SK-N-SH (cell line): ENCODE results near the gene KLHL21. TPM values are rescaled to one million over a fixed set of nuclear protein-coding genes. Genes with fewer than 3 reads are reported as not detected.
A peak's percentile ranks its signal among the peaks of the same experiment; 100 is the strongest.

Experiments used
- CTCF ChIA-PET: fragments of 300-600, 350-600 bp; formaldehyde crosslinking; extraction: SDS; loops from one replicate; lab custom pipeline; 2021; lab: Yijun Ruan, JAX
- POLR2A ChIA-PET: fragments of 350-600 bp; sonication (Branson Sonifier 250); formaldehyde crosslinking; extraction: SDS; loops from one replicate; lab custom pipeline; 2020; ENCODE audit warnings: antibody characterized with exemption, inconsistent platforms; lab: Yijun Ruan, JAX
- DNase-seq: peaks from one replicate; pipeline ENCODE4 v3.0.0; 2012
- H2AFZ ChIP-seq: fragments of 200-600 bp; sonication (generic); 2 replicates; pipeline ENCODE4 v1.8.1; 2016; ENCODE audit warnings: antibody characterized with exemption, mild to moderate bottlenecking, low read depth
- H3F3A ChIP-seq: fragments of 200-600 bp; sonication (generic); replicated peaks from 2 replicates; pipeline ENCODE3; 2016; ENCODE audit warnings: antibody characterized with exemption, mild to moderate bottlenecking; ENCODE audit not compliant: insufficient read depth
- H3K27ac ChIP-seq, 2 experiments: fragments of 200-500 bp in 1 of 2; fragments of 200-600 bp in 1 of 2; sonication (Bioruptor generic) in 1 of 2; sonication (generic), shearing (Covaris generic) in 1 of 2; 2 replicates each; pipeline versions ENCODE4 v1.5.1 to v1.6.1; 2014 to 2016; ENCODE audit warnings: low read depth in 2 of 2, inconsistent platforms in 1 of 2, low read length in 1 of 2, mild to moderate bottlenecking in 1 of 2, mixed read lengths in 1 of 2
- H3K27me3 ChIP-seq: fragments of 200-600 bp; sonication (generic), shearing (Covaris generic); 2 replicates; pipeline ENCODE4 v1.6.1; 2016; ENCODE audit warnings: mixed run types; ENCODE audit not compliant: insufficient read depth
- H3K36me3 ChIP-seq, 2 experiments: fragments of 200-500 bp in 1 of 2; fragments of 200-600 bp in 1 of 2; sonication (Bioruptor generic) in 1 of 2; sonication (generic) in 1 of 2; replicated peaks in 1 of 2; 2 replicates each; pipeline versions ENCODE3 to v1.5.1; 2014 to 2016; ENCODE audit warnings: low read length in 1 of 2, mild to moderate bottlenecking in 1 of 2; ENCODE audit not compliant: insufficient read depth in 2 of 2, control insufficient read depth in 1 of 2
- H3K4me1 ChIP-seq, 2 experiments: fragments of 200-500 bp in 1 of 2; fragments of 200-600 bp in 1 of 2; sonication (Bioruptor generic) in 1 of 2; sonication (generic), shearing (Covaris generic) in 1 of 2; 2 replicates each; pipeline versions ENCODE4 v1.5.1 to v1.6.1; 2014 to 2016; ENCODE audit warnings: low read depth in 1 of 2, low read length in 1 of 2, mixed run types in 1 of 2; ENCODE audit not compliant: insufficient read depth in 2 of 2, control insufficient read depth in 1 of 2
- H3K4me2 ChIP-seq: fragments of 200-600 bp; sonication (generic), shearing (Covaris generic); 2 replicates; pipeline ENCODE4 v1.6.1; 2017; ENCODE audit warnings: mixed run types
- H3K4me3 ChIP-seq, 2 experiments: fragments of 200-500 bp in 1 of 2; fragments of 200-600 bp in 1 of 2; sonication (Bioruptor generic) in 1 of 2; sonication (generic), shearing (Covaris generic) in 1 of 2; 2 replicates each; pipeline versions ENCODE4 v1.5.1 to v1.8.1; 2014 to 2016; ENCODE audit warnings: low read depth in 2 of 2, inconsistent platforms in 1 of 2, low read length in 1 of 2, mild to moderate bottlenecking in 1 of 2, mixed read lengths in 1 of 2, moderate library complexity in 1 of 2
- H3K79me2 ChIP-seq: fragments of 200-600 bp; sonication (generic); 2 replicates; pipeline ENCODE4 v1.8.1; 2017; ENCODE audit warnings: mild to moderate bottlenecking; ENCODE audit not compliant: insufficient read depth
- H3K9ac ChIP-seq: fragments of 200-600 bp; sonication (generic); 2 replicates; pipeline ENCODE4 v1.6.1; 2017; ENCODE audit warnings: mixed run types
- H3K9me2 ChIP-seq: fragments of 200-600 bp; sonication (generic); 2 replicates; pipeline ENCODE4 v1.6.1; 2017; ENCODE audit warnings: mixed run types
- H3K9me3 ChIP-seq: fragments of 200-600 bp; sonication (generic); 2 replicates; pipeline ENCODE4 v1.6.1; 2017; ENCODE audit warnings: mixed run types, mild to moderate bottlenecking, moderate library complexity
- H4K20me1 ChIP-seq: fragments of 200-600 bp; sonication (generic); 2 replicates; pipeline ENCODE4 v1.6.1; 2017; ENCODE audit warnings: mild to moderate bottlenecking, mixed run types; ENCODE audit not compliant: insufficient read depth
- CTCF ChIP-seq: fragments of 200-600 bp; sonication (generic); IDR thresholded peaks from 2 replicates; pipeline ENCODE4 v1.6.1; 2017; ENCODE audit warnings: antibody characterized with exemption, mild to moderate bottlenecking, moderate library complexity
- ELF1 ChIP-seq: IDR thresholded peaks from 2 replicates; pipeline ENCODE4 v1.4.0; 2012
- EP300 ChIP-seq, 2 experiments: IDR thresholded peaks; 2 replicates each; pipeline versions ENCODE4 v1.4.0 to v1.6.1; 2012; ENCODE audit warnings: borderline replicate concordance in 1 of 2, low read depth in 1 of 2, low read length in 1 of 2
- EZH2phosphoT487 ChIP-seq: fragments of 200-600 bp; sonication (generic); IDR thresholded peaks from 2 replicates; pipeline ENCODE4 v1.6.1; 2017; ENCODE audit warnings: low read depth, mixed run types, mild to moderate bottlenecking, antibody characterized with exemption, moderate library complexity, borderline replicate concordance
- FOXJ3 ChIP-seq: sonication (generic); formaldehyde crosslinking; IDR thresholded peaks from 2 replicates; pipeline ENCODE4 v1.5.1; 2020; ENCODE audit warnings: mild to moderate bottlenecking, missing genetic modification reagents
- IRF3 ChIP-seq: fragments of 150-350 bp; IDR thresholded peaks from 2 replicates; pipeline ENCODE4 v1.6.1; 2016; ENCODE audit warnings: mild to moderate bottlenecking, low read depth, low read length
- MAX ChIP-seq: IDR thresholded peaks from 2 replicates; pipeline ENCODE4 v1.4.0; 2012; ENCODE audit warnings: low read depth
- RFX5 ChIP-seq: IDR thresholded peaks from 2 replicates; pipeline ENCODE4 v1.6.1; 2012; ENCODE audit warnings: mild to moderate bottlenecking, improper control_type of control experiment, low read length
- TAF1 ChIP-seq: IDR thresholded peaks from 2 replicates; pipeline ENCODE4 v1.6.1; 2012; ENCODE audit warnings: low read depth, mild to moderate bottlenecking, low read length, moderate library complexity, borderline replicate concordance
- TEAD4 ChIP-seq: IDR thresholded peaks from 2 replicates; pipeline ENCODE4 v1.4.0; 2012; ENCODE audit warnings: mild to moderate bottlenecking, borderline replicate concordance; ENCODE audit not compliant: insufficient read depth
- WGBS: methylation state at CpG from one replicate; pipeline ENCODE4 v1.1.6; 2017; ENCODE audit warnings: low lambda C conversion rate; 5-methylcytosine and 5-hydroxymethylcytosine counted together
- polyA plus RNA-seq, 3 experiments: library from polyadenylated mRNA; depleted of rRNA; stranded (reverse); fragments of >200 nt; gene quantifications; 2 replicates each; pipeline ENCODE4 v1.2.3, GENCODE V29; 2012

KLHL21 gene
- polyA plus RNA-seq, 1 of the 3 experiments (the other 2 are of a cell fraction), result 12.5 TPM

- TF ChIP-seq MAX (no peak), EZH2phosphoT487 (no peak), TAF1 (no peak), ELF1 (no peak), RFX5 (peak; percentile 67)
These were observed 23.1 kb downstream of the KLHL21 start, which contains the start of gene ZBTB48 (continued) for GRCh38 chr1:6579374-6580118.

GRCh38 chr1:6578624-6579373, 23.9 kb downstream of the KLHL21 start:
- Histone ChIP-seq H3F3A (no peaks in the 10 kb centered on the region), H3K36me3 (peaks cover 0 to 2% of the 10 kb centered on the region in 2 experiments), H3K9ac (no peak overlapping the region), H3K9me3 (no peaks in the 10 kb centered on the region), H3K79me2 (peaks cover 26% of the 10 kb centered on the region), H3K4me3 (peak overlapping the region in 1 of 2 experiments; percentile 84; a peak in 2 of 4 replicates), H3K27ac (peak overlapping the region; percentile 76 to 88; a peak in 3 of 4 replicates), H4K20me1 (no peaks in the 10 kb centered on the region), H2AFZ (peak overlapping the region; percentile 93), H3K4me1 (peaks cover 14 to 32% of the 10 kb centered on the region in 2 experiments; a peak in 2 of 4 replicates), H3K27me3 (no peaks in the 10 kb centered on the region), H3K9me2 (no peaks in the 10 kb centered on the region), H3K4me2 (peak overlapping the region; percentile 83)
- 88% methylated on average over 13 of the region's 14 CpGs for WGBS
- CTCF ChIA-PET, result interaction anchor here (1.0 to 8.5 kb wide), 3 partner anchors 24 to 32 kb away, joined by 3 to 68 read pairs (median 4); partner anchors contain the start of genes NOL9 and TAS1R1
- POLR2A ChIA-PET, result interaction anchor here (1.6 kb wide), 1 partner anchor 23 kb away, joined by 3 read pairs; the partner anchor contains the start of gene KLHL21
- DNase-seq, result peak; percentile 43
- no peak for TF ChIP-seq EP300 (IDR thresholded peaks at IDR 0.05; ENCODE audit: borderline replicate concordance in 1 of 2, low read depth in 1 of 2, low read length in 1 of 2)
- TF ChIP-seq IRF3, result no peak

GRCh38 chr1:6577831-6578525, 24.7 kb downstream of the KLHL21 start:
- Histone ChIP-seq H3K27me3 (no peaks in the 10 kb centered on the region), H2AFZ (no peak overlapping the region), H3K9ac (no peak overlapping the region), H3K79me2 (peaks cover 26% of the 10 kb centered on the region), H3F3A (no peaks in the 10 kb centered on the region), H3K9me2 (no peaks in the 10 kb centered on the region), H3K4me1 (peaks cover 14 to 32% of the 10 kb centered on the region in 2 experiments; a peak in 2 of 4 replicates), H3K4me2 (no peak overlapping the region), H4K20me1 (no peaks in the 10 kb centered on the region), H3K27ac (no peak overlapping the region; a peak in 1 of 4 replicates), H3K9me3 (no peaks in the 10 kb centered on the region), H3K4me3 (no peak overlapping the region), H3K36me3 (peaks cover 0 to 2% of the 10 kb centered on the region in 2 experiments)
- DNase-seq, result peak; percentile 25
- 75% methylated on average over 5 of the region's 6 CpGs for WGBS
- ChIA-PET POLR2A (interaction anchor here (0.9 to 1.6 kb wide), 2 partner anchors 23 to 24 kb away, joined by 3 read pairs; partner anchors contain the start of genes KLHL21 and NOL9), CTCF (interaction anchor here (1.5 to 8.5 kb wide), 3 partner anchors 23 to 68 kb away, joined by 4 to 68 read pairs (median 5); partner anchors contain the start of genes NOL9 and TAS1R1)
- no peak for TF ChIP-seq IRF3
- TF ChIP-seq FOXJ3 (CRISPR knock-in tag), result no peak
- no peak for TF ChIP-seq CTCF
- no peak for TF ChIP-seq TEAD4
